Kidney glomerular epithelial cell (primary cell): ENCODE data around the gene SRP19.
"Not testable (repeated sequence)": the region's sequence is repeated elsewhere in the genome, so short reads cannot be mapped to it uniquely, and the experiment has no call there.

Experiments
- DNase-seq: peaks from one replicate; lab custom pipeline; 2025; lab: John Stamatoyannopoulos, UW

SRP19 gene

DNA sequence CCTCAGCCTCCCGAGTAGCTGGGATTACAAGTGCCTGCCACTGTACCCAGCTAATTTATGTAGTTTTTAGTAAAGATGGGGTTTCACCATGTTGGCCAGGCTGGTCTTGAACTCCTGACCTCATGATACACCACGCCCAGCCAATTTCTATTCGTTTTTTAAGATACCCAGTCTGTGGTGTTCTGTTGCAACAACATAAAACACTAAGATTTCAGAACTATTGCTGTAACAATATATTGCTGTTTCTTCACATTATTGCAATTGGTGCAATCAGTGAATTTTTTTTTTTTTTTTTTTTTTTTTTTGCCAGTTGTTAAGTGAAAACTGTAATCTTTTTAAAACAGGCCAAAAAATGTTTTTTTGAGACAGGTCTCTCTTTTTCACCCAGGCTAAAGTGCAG is 9.9 kb downstream of the SRP19 start:
- DNase-seq: no peak

DNA sequence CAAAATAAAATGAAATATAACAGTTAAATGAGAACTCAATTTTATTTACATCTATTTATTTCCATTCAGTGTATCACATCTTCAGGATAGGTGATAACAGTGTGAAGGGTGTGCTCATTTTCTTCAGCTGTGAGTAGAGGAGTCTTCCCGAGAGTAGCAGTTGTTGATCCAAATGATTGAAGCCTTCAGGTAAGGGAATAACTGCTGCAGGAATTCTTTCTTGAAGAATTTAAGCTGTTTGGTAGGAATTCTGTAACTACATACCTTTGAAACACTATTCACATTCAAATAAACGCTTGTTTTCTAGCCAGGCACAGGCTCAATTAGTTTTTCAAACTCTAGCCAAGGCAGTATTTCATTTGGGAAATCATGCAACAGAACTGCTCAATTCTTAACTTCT is 15.3 kb downstream of the SRP19 start:
- no peak for DNase-seq

DNA sequence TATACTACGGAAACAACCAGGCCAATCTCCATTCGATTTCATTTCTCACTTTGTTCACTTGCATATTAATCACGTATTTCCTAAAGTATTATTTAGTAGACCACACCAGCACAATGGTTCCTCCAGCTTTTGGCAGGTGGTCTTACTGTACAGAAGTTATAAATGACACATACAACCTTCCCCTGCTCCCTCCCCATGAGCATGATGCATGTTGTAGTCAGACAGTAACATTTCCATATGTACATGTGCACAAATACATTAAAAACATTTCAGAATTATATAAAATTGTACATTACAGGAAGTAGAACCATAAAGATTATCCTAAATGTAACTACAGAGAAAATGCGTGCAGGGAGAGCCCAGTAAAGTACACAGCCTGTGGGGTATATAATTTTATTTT is 17.0 kb downstream of the SRP19 start:
- no peak for DNase-seq

DNA sequence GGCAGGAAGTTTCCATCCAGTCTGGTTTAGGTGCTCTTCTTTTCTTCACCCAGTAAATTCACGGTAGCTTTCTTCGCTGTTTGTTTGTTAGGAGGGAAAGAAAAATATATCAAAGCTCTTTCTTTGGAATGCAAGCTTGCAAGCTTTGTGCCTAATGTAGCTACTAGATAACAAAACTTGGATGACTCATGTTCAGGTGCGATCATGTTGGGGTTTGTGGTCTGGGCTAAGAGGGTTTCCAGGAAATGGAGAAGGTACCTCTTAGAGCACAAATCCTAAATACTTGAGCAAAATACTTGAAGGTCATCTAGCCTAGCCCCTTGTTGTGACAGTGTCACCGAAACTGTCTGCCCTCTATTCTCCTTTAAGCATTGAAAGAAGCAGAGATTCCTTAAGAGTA is 17.7 kb downstream of the SRP19 start:
- peak; percentile 29 for DNase-seq

DNA sequence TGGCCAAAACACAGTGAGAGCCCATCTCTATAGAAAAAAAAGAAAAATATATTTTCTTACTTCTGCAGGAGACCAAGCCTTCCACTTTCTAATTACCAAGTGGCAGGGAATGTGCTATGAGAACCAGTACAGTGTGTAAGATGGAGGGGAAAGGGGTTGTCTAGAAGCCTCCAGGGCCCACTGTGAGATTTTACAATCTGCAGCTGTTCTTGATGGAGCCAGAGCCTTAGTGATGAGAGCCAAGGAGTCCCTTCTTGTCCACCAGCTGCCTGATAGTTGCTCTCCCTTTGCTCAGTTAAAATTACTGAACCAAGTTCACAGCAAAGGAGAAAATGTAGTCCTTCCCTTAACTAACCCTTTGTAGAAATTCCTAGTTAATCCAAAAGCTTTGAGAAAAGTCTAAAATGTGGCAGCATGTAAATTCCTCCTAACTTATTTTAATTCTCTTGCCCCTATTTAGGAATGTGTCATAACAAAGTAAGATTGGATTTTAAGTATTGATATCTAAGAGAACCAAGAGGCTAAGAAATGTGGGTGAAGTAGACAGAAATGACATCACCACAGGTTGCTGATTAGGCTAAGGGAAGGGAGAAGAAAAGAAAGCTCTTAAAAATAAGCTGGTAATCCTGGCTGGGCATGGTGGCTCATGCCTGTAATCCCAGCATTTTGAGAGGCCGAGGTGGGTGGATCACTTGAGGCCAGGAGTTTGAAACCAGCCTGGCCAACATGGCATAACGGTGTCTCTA is 19.3 kb downstream of the SRP19 start:
- no peak for DNase-seq

DNA sequence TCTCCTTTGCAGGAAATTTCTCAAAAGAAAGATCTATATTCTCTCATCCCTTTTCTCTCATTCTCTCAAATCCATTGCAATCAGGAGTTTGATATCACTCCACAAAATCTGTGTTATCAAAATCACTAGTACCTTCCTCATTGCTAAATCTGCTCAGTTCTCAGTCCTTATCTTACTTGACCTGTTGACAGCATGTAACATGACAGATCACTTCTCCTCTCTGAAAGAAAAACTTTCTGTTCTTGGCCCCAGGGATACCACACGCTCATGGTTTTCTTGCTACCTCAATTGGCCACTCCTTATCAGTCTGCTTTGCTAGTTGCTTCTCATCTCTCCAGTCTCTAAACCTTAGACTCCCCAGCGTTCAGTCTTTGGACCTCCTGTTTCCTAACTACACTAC is 22.1 kb downstream of the SRP19 start:
- no peak for DNase-seq

DNA sequence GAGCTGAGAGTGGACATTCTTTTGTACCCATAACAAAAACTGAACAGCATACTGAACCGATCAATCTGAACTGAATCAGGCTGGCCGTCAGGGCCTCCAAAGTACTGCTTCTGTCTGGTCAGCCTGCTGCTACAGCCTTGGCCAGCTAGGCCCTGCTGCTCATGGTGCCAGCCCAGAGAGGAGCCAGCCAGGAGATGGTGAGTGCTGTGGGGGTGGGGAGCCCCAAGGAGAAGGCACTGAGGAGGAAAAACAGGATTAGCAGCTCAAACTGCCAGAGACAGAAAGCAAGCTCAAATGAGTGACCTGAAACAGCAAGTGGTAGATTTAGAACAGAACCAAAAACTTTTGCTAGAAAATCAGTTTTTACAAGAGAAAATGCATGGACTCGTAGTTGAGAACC is 23.9 kb downstream of the SRP19 start:
- no peak for DNase-seq

DNA sequence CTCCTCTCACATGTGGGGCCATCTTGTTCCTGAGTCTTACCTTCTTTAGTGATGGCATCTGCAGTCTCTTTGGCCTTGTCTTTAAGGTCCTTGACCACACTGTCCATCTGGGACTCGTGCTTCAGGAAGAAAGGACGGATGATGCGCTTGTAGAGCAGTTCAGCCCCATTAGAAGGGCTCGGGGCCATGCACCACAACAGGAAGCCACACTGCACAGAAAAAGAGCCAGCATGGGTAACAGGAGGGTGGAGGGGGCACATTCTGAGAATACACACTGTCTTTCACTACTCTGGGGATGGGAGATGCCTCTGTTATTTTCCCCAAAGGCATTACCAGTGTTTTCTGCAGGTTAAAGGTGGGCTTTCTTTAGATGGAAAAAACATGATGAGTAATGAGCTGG is 25.9 kb downstream of the SRP19 start:
- DNase-seq: no peak

DNA sequence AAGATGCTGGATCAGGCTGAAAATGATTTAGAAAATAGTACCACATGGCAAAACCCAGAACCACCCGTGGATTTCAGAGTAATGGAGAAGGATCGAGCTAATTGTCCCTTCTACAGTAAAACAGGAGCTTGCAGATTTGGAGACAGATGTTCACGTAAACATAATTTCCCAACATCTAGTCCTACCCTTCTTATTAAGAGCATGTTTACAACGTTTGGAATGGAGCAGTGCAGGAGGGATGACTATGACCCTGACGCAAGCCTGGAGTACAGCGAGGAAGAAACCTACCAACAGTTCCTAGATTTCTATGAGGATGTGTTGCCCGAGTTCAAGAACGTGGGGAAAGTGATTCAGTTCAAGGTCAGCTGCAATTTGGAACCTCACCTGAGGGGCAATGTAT is 31.0 kb downstream of the SRP19 start:
- DNase-seq: not testable (repeated sequence)

DNA sequence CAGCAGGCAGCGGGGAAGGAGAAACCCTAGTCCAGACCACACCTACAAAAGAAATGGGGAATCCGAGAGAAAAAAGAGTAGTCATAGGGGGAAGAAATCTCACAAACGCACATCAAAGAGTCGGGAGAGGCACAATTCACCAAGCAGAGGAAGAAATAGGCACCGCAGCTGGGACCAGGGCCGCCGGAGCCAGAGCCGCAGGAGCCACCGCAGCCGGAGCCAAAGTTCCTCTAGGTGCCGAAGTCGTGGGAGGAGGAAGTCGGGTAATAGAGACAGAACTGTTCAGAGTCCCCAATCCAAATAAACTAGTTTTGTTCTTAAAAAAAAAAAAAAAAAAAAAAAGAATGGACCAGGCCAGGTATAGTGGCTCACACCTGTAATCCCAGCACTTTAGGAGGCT is 31.7 kb downstream of the SRP19 start:
- no peak for DNase-seq

DNA sequence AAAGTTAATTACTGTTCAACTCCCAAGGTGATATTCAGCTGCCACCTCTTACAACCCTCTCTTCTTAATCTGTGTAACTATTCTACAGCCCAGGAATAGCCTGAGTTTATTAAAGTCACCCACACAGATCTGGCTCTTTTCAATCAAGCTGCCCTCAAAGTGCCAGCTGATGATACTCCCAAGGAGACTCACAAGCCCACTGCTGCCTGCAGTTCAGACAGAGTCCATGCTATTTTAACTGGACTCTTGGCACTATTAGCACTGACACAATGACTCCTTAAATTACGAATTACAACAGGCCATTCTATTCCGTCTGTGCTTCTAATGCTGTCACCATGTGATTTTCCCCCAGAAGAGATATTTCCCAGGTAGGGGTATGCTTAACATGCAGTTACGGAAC is 34.6 kb downstream of the SRP19 start:
- DNase-seq: no peak

DNA sequence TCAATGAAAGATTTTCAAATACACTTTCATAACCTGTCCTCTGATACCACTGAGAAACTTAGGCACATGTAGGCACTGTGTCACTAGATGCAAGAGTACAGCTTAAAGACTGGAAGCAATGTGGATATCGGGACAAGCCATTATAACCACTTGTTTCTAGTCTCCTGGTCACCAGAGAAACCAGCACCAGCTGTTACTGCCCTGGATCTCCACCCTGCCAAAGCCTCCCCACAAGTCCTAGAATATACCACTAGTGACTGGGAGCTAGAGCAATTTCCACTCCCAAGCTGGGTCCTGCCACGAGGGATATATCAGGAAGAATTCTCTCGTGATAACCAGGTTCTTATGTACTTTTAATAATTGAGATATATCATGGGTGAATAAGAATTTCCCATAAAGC is 41.5 kb downstream of the SRP19 start:
- no peak for DNase-seq

DNA sequence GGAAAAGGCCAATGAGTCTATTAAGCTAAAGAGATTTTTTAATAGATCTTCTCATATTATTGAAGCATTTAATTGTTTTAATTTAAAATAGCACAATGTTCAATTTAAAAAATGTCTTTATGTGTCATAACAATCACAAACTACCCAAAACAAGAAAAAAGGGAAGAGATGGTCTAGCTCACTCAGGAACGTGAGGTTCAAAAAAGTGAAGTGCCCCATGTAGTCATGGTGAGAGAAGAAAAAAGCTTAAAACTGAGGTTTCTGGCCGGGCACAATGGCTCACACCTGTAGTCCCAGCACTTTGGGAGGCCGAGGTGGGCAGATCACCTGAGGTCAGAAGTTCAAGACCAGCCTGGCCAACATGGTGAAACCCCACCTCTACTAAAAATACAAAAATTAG is 43.9 kb downstream of the SRP19 start:
- DNase-seq: not testable (repeated sequence)

DNA sequence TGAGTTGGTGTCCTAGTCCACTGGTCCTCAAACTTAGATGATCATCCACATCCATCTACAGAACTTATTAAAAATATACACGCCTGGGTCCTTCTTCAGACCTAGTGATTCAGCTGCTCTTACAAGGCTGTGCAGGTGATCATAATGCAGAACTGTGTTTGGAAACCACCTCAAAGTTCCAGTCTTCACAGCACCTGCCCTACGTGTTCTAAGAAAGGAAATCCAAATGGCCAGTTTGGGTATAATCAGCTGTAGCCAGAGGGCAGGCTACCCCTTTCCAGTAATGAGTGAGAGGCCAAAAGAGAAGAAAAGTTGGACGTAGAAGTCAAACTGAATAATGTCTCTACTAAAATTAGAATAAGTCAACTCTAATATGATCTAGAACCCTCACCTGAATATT is 45.5 kb downstream of the SRP19 start:
- DNase-seq: no peak

DNA sequence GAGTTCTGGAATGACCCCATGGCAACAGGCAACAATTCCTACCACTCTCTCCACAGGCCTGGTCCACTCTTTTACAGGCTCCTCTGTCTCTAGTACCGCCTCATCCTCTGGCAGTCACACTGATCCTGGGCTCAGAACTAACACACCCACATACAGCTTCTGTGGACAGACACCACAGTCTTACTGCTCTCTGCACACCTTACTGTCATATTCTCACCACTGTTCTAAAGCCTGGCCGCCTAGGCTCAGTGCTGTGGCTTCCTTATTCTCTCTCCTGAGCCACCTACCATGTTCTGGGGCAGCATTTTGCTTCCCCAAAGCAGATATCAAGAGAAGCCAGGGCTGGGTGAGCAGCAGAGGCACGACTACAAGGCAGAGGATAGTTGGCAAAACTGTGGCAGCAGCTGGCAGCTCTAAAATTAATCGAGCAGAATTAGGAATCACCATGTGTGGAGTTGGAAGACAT is 46.1 kb downstream of the SRP19 start:
- DNase-seq: no peak

DNA sequence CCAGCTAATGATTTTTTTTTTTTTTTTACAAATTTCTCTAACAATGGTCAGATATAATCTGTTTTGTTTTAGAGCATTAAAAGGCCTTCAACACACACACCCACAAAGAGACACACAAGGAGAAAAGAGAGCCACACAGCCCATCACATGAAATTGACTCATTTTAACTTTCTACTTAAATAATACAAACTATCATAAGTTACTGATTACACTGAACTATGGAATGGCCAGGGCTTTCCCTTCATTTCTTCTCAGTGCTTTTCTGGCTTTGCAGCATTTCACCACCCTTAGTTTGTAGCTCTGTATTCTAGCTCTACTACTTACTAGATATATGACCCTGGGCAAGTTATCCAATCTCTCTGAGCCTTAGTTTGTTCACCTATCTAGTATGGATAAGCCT is 47.8 kb downstream of the SRP19 start:
- no peak for DNase-seq

DNA sequence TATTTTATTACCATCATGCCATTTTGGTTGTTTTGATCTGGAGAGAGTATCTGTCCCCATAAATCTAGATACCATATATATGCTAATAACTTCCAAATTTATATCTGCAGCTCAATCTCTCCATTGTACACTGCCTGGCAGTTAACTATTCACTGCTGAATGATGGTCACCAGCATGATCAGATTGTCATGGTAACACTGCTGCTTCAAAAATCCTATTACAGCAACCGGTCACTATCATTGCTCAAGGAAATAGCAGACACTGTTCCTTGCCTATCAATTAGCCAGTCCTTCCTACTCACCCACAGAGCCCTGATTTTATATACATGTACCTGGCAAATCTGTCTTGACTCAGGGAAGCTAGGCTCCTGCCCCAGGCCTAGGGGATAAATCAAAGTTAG is 49.4 kb downstream of the SRP19 start:
- DNase-seq: no peak

DNA sequence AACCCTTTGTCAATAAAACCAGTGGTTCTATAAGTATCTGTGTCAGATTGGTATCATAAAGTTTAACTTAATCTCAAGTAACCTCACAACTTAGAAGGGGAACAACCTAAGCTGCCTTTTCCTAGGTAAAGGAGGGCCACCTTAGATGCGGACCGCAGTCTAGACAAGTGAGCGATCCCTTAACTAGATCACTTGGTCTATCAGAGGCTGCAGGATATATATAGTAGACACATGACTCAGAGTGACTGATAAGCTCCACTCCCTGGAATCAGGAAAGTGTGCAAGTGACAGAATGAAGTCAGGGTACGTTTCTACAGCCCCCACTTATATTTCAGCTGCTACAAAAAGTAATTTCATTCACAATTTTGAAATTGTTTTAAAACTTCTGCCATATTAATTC is 53.5 kb downstream of the SRP19 start:
- peak; percentile 28 for DNase-seq

DNA sequence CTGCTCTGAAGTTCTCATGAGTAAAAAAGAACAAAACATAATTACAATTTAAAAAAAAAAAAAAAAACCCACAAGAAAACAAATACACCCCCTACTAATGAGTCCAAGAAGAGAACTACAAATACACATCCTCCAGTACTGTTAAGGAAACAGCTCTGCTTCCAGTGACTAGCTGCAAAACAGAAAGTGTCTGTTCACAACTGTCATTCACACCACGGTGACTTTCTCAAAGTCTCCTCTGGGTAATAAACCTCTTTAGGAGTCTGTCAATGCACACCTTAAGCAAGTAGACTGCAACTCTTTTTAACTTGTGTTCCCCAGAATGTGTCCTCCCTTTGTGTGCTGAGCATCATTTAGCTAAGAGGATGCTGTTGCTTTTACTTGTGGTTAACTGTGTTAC is 54.7 kb downstream of the SRP19 start:
- DNase-seq: no peak

DNA sequence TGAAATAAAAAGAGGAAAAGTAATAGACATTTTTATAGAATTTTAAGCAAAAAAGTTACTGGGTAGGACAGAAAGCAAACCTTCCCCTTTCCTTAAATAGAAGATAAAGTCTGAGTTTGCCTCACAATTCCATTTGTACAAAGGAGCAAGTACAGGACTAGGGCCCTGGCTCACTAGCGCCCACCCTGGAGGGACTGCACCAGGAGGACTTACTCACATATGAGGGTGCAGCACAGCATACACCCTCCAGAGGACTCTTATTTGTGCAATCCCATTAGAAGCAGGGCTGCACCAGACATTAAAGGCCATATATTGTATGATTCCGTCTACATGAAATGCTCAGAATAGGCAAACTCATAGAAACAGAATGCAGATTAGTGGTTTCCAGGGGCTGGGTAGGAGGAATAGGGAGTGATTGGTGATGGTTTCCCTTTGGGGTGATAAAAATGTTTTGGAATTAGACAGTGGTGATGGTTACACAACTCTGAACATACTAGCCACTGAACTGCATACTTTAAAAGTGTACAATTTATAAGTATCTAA is 56.4 kb downstream of the SRP19 start:
- DNase-seq: no peak

DNA sequence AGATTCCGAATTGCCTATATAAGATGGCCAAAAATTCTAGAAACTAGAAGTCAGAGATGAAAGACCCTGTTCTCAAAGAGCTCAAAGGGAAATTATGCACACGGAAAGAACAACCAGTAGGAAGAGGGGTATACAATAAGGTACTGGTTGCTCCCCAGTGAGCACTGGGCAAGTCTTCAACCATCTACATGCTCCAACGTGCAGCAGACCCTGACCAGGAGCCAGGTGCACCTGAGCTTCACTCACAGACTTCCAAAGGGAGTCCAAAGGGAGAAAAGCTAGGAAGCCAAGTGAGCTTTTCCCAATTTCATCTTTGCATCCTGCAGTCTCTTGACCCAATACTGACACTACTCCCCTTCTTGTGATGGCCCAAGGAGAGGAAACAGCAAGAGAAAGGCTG is 57.0 kb downstream of the SRP19 start:
- no peak for DNase-seq

DNA sequence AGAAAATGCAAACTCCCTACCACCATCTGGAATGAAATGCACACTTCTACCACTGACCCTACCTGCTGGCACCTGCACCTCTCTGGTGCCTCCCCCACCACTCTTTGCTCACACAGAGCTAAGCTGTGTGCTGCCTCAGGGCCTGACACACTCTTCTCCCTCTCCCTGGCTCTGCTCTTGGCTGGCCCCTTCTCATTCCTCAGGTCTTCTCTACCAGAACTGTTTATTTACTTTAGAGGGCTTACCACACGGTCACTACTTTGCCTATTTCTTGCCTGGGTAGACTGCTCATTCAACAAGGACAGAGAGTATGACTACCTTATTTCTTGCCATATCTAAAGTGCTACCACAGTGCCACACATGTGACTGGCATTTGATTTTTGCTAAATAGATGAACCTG is 57.6 kb downstream of the SRP19 start:
- peak; percentile 69 for DNase-seq
